SJCRH30 (cell line): ENCODE results near the gene PROSER3. TPM values are rescaled to one million over a fixed set of nuclear protein-coding genes. Genes with fewer than 3 reads are reported as not detected.
"Not testable (repeated sequence)": the region's sequence is repeated elsewhere in the genome, so short reads cannot be mapped to it uniquely, and the experiment has no call there.

Experiments used
- DNase-seq, 2 experiments: peaks; one replicate each; pipeline ENCODE4 v3.0.0-alpha.2; 2015 to 2020
- H3K27ac ChIP-seq: fragments of 250-450 bp; sonication (Bioruptor Pico); 2 replicates; pipeline ENCODE4 v1.5.1; 2020; ENCODE audit warnings: mild to moderate bottlenecking, moderate library complexity
- H3K27me3 ChIP-seq: fragments of 250-450 bp; sonication (Bioruptor Pico); 2 replicates; pipeline ENCODE4 v1.5.1; 2020; ENCODE audit warnings: mild to moderate bottlenecking, moderate library complexity
- H3K36me3 ChIP-seq: fragments of 250-450 bp; sonication (Bioruptor Pico); 2 replicates; pipeline ENCODE4 v1.5.1; 2020; ENCODE audit warnings: mild to moderate bottlenecking, moderate library complexity
- H3K4me1 ChIP-seq: fragments of 250-450 bp; sonication (Bioruptor Pico); 2 replicates; pipeline ENCODE4 v1.5.1; 2020; ENCODE audit warnings: mild to moderate bottlenecking, moderate library complexity
- H3K4me3 ChIP-seq: fragments of 250-450 bp; sonication (Bioruptor Pico); 2 replicates; pipeline ENCODE4 v1.5.1; 2020; ENCODE audit warnings: mild to moderate bottlenecking, moderate library complexity
- H3K9me3 ChIP-seq: fragments of 250-450 bp; sonication (Bioruptor Pico); replicated peaks from 2 replicates; pipeline ENCODE4 v1.5.1; 2020; ENCODE audit warnings: mild to moderate bottlenecking, moderate library complexity
- total RNA-seq: library from RNA; depleted of rRNA; stranded (reverse); fragments of >200 nt; shearing (Covaris generic); gene quantifications from 2 replicates; pipeline ENCODE4 v1.2.3, GENCODE V29; 2014

Gene PROSER3
- total RNA-seq, 1 experiment from 2014 or later = 11.1 TPM

DNA sequence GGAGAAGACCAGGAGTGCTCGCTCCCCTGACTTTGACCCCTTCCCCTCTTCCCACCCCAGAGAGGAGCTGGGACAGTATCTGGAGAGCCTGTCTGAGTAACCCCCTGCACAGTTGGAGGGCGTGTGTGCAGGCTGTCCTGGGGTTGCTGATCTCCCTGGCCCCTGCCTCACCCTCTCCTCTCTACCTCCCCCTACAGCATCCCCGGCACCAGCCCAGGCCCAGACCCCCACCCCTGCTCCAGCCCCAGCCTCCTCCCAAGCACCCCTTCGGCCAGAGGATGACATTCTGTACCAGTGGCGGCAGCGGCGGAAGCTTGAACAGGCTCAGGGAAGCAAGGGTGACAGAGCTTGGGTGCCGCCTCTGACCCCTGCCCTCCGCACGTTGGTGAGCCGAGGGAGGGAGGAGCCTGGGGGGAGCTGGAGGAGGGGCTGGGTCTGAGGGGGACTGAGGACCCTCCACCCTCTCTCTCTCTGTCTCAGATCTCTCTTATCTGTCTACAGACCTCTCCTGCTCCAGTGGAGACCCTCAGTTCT is 8.7 kb downstream of the PROSER3 start:
- Histone ChIP-seq H3K27me3 (no peaks in the 10 kb centered on the region), H3K4me1 (no peaks in the 10 kb centered on the region), H3K4me3 (no peak overlapping the region), H3K9me3 (no peaks in the 10 kb centered on the region), H3K36me3 (peaks cover 5% of the 10 kb centered on the region; the same call in 1 of the 2 replicates), H3K27ac (no peak overlapping the region)
- DNase-seq = no peak

GRCh38 chr19:35767288-35768081 is 9.5 kb downstream of the PROSER3 start:
- Histone ChIP-seq H3K36me3 (peaks cover 5% of the 10 kb centered on the region; the same call in 1 of the 2 replicates), H3K27ac (no peak overlapping the region), H3K27me3 (no peaks in the 10 kb centered on the region), H3K9me3 (no peaks in the 10 kb centered on the region), H3K4me3 (no peak overlapping the region), H3K4me1 (no peaks in the 10 kb centered on the region)
- DNase-seq = no peak

DNA sequence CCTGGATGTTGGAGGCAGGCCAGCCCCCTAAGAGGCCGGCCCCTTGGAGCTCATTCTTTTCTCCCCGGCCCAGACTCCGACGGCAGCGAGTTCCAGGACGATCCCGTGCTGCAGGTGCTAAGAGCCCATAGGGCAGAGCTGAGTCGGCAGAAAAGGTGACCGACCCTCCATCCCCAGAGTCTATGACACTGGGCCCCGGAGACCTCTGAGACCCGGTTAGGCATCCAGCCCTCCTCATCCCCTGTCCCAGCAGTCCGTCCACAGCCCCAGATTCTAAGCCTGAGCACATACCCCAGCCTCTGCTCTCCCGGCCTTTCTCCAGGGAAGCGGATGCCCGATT is 10.1 kb downstream of the PROSER3 start:
- no peaks in the 10 kb centered on the region for H3K4me1 ChIP-seq
- H3K9me3 ChIP-seq = no peaks in the 10 kb centered on the region
- no peak overlapping the region for H3K4me3 ChIP-seq
- H3K27ac ChIP-seq = no peak overlapping the region
- peaks cover 5% of the 10 kb centered on the region; the same call in 1 of the 2 replicates for H3K36me3 ChIP-seq
- no peak for DNase-seq
- H3K27me3 ChIP-seq = no peaks in the 10 kb centered on the region

DNA sequence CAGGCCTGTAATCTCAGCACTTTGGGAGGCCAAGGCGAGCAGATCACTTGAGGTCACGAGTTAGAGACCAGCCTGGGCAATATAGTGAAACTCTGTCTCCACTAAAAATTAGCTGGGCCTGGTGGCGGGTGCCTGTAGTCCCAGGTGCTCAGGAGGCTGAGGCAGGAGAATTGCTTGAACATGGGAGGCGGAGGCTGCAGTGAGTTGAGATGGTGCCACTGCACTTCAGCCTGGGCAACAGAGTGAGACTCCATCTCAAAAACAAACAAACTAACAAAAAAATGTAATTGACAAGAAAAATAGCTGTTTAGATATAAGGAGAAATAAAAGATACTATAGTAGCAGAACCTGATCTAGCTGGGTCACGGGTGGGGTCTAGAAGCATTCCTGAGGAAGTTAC is 14.4 kb downstream of the PROSER3 start:
- H3K9me3 ChIP-seq, H3K27ac ChIP-seq, H3K27me3 ChIP-seq, DNase-seq, H3K36me3 ChIP-seq, H3K4me3 ChIP-seq: not testable (repeated sequence)
- H3K4me1 ChIP-seq = peaks cover 13% of the 10 kb centered on the region

DNA sequence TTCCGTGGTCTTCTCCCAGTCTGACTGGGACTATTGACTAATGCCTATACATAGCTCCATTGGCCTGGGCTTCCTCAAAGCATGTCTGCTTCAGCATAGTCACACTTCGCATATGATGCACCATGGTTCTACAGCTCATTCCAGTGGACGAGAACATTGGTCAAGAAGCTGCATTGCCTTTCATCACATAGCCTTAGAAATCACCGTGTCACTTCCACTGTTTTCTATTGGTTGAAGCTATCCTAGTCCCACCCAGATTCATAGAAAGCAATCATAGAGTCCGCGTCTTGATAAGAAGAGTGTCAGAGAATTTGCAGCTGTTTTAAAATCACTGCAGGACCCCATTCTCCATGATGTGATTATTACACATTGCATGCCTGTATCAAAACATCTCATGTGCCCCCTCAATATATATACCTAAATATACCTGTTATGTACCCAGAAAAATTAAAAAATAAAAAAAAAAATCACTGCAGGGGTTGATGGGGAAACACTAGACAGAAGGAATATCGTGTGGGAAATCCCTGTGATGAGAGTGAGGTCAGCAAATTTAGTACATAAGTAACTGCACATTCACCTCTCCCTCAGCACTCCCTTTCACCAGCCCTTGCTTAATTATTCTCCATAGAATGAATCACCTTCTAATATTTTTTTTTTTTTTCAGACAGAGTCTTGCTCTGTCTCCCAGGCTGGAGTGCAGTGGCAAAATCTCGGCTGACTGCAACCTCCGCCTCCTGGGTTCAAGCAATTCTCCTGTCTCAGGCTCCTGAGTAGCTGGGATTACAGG is 15.2 kb downstream of the PROSER3 start:
- Histone ChIP-seq H3K27me3 (no peaks in the 10 kb centered on the region), H3K36me3 (no peaks in the 10 kb centered on the region), H3K9me3 (no peaks in the 10 kb centered on the region), H3K4me3 (no peak overlapping the region), H3K4me1 (peaks cover 15% of the 10 kb centered on the region), H3K27ac (no peak overlapping the region)
- DNase-seq = peak in 1 of 2 experiments; percentile 42

- Histone ChIP-seq H3K4me1 (peaks cover 15% of the 10 kb centered on the region), H3K9me3 (no peaks in the 10 kb centered on the region), H3K4me3 (peak overlapping the region; percentile 69), H3K36me3 (no peaks in the 10 kb centered on the region), H3K27me3 (no peaks in the 10 kb centered on the region), H3K27ac (no peak overlapping the region)
- peak in 1 of 2 experiments; percentile 30 for DNase-seq
These were observed 16.5 kb downstream of the PROSER3 start for GRCh38 chr19:35774274-35775045.

- no peak for DNase-seq
- peak overlapping the region; percentile 69 for H3K4me3 ChIP-seq
These were observed 17.0 kb downstream of the PROSER3 start for GRCh38 chr19:35775046-35775297.

DNA sequence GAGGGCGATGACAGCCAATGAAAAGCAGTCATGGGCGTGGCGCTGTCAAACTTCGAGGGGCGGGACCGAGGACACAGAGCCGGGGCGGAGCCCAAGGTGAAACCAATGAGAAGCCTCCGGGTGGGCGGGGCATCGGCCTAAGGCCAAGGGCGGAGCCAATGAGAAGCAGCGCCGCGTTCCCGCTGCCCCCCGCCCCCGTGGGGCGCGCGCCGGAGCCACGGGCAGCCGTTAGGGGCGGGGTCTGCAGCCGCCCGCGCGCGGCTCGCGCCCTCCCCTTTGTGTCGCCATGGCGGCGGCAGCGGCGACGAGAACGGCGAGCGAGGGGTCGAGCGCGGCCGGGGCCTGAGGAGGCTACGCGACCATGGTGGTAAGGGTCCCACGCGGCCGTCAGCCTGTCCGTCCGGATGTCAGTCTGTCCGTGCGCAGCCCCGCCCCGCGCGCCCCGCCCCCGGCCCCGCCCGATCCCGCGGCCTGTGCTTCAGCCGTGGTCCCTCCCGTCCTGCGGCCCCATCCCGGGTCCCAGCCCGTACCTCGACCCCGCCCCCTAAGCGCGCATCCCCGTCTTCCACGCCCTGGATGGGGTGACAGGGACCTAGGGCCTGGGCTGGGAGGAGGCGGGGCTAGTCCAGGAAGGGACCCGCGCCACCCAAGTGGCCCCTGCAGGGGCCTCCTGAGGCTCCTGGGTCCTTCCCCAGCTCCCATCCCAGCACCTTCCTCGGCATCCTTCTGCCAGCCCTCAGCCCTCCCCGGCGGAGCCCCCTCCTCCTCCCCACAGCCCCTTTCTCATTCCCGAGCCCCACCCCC is 17.5 kb downstream of the PROSER3 start, which contains the start of gene ARHGAP33:
TSS of gene ARHGAP33 (plus strand) at position 267 of the 804 bp plus-strand sequence. CDS start at position 362, 95 bp downstream.
- H3K27ac ChIP-seq = peak within 1 kb of the TSS; percentile 46; the same call in 1 of the 2 replicates

More at GRCh38 chr19:35775046-35775297, 17.0 kb downstream of the PROSER3 start:
- no peaks in the 10 kb centered on the region for H3K36me3 ChIP-seq
- H3K9me3 ChIP-seq = no peaks in the 10 kb centered on the region
- H3K27ac ChIP-seq = no peak overlapping the region
- H3K27me3 ChIP-seq = no peaks in the 10 kb centered on the region
- H3K4me1 ChIP-seq = peaks cover 15% of the 10 kb centered on the region

DNA sequence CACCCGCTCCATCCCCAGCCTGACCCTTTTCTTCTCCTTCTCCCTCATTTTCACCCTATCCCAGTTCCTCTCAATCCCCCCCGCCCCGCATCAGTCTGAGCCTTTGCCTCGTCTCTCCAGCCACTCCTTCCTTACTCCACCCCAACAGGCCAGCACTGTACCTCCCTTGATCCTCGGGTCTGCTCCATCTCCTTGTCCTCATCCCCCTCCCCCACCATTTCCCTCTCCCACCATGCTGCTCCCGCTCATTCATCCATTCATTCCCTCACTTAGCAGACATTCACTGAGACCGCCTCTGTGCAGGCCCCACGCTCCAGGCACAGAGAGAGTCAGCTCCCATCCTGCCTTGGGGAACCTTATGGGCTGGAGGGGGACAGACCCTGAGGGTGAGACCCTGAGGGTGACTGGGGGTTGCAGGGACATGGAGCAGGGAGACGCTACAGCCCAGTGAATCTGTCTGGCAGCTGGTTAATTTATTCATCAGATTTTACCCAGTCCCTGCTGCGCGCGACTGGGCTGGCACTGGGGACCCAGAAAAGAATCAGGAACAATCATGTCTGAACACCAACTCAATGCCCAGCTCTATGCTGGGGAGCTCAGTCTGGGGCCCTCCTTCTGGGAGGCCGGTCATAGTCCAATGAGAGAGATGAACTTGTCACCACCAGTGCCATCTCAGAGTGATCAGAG is 18.3 kb downstream of the PROSER3 start:
- Histone ChIP-seq H3K27me3 (no peaks in the 10 kb centered on the region), H3K27ac (peak overlapping the region; percentile 46; the same call in 1 of the 2 replicates), H3K4me3 (peak overlapping the region; percentile 69), H3K36me3 (no peaks in the 10 kb centered on the region), H3K4me1 (peaks cover 15% of the 10 kb centered on the region), H3K9me3 (no peaks in the 10 kb centered on the region)
- peak in 1 of 2 experiments; percentile 53 for DNase-seq

More for the DNA sequence above, 17.5 kb downstream of the PROSER3 start, which contains the start of gene ARHGAP33:
- H3K4me1 ChIP-seq = peaks cover 15% of the 10 kb centered on the region
- peak; percentile 99 to 100 for DNase-seq
- H3K27me3 ChIP-seq = no peaks in the 10 kb centered on the region
- H3K4me3 ChIP-seq = peak within 1 kb of the TSS; percentile 69
- no peaks in the 10 kb centered on the region for H3K36me3 ChIP-seq
- H3K9me3 ChIP-seq = no peaks in the 10 kb centered on the region

DNA sequence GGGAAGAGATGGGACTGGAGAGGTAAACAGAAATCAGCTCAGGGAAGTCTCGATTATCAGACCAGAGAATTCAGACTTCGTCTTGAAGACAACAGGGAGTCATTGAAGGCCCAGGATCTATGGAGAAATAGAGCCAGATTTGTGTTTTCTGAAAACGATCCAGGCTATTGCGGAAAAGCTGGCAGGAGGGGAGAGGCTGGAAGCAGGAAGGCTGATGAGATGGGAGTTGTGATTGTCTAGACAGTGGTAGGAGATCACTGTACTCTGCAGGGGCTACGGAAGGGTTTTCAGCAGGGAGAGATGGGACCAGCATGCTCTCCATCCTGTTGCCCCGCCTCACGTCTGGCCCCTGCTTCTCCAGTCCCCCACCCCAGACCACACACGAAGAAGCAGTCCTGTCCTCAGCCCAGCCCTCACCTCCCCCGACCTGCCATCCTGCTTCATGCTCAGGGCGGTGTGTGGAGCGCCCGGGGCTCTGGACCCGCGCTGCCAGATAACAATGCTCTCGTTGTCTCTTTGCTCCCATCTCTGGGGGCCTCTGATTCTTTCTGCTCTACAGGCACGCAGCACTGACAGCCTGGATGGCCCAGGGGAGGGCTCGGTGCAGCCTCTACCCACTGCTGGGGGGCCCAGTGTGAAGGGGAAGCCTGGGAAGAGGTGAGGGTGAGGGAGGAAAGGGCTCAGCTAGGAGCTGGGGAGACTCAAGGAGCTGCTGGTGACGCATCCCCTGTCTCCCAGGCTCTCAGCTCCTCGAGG is 19.3 kb downstream of the PROSER3 start:
- Histone ChIP-seq H3K36me3 (no peaks in the 10 kb centered on the region), H3K9me3 (no peaks in the 10 kb centered on the region), H3K27me3 (no peaks in the 10 kb centered on the region; the same call in 1 of the 2 replicates), H3K4me3 (peak overlapping the region; percentile 69), H3K4me1 (peaks cover 15% of the 10 kb centered on the region), H3K27ac (peak overlapping the region; percentile 28; the same call in 1 of the 2 replicates)
- peak; percentile 93 to 94 for DNase-seq

GRCh38 chr19:35777961-35778360 is 20.0 kb downstream of the PROSER3 start:
- Histone ChIP-seq H3K4me3 (no peak overlapping the region), H3K27ac (peak overlapping the region; percentile 28; the same call in 1 of the 2 replicates), H3K9me3 (no peaks in the 10 kb centered on the region), H3K36me3 (no peaks in the 10 kb centered on the region), H3K4me1 (peaks cover 15% of the 10 kb centered on the region), H3K27me3 (no peaks in the 10 kb centered on the region; the same call in 1 of the 2 replicates)
- no peak for DNase-seq

DNA sequence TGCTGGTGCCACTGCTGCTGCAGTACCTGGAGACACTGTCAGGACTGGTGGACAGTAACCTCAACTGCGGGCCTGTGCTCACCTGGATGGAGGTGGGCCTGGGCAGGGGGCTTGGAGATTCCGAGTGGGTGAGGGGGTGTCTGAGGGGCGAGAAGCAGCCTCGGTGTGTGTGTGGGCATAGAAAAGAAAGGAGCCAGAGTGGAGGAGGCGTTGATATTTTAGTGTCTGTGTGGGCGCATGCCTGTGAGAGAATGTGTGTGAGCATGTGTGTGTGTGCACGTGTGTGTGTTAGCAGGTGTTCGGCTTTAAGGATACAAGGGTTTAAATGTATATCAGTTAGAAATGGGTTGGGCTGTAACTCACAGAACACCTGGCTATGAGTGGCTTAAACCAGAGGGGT is 21.1 kb downstream of the PROSER3 start:
- Histone ChIP-seq H3K27ac (no peak overlapping the region), H3K36me3 (no peaks in the 10 kb centered on the region)
- DNase-seq = no peak

DNA sequence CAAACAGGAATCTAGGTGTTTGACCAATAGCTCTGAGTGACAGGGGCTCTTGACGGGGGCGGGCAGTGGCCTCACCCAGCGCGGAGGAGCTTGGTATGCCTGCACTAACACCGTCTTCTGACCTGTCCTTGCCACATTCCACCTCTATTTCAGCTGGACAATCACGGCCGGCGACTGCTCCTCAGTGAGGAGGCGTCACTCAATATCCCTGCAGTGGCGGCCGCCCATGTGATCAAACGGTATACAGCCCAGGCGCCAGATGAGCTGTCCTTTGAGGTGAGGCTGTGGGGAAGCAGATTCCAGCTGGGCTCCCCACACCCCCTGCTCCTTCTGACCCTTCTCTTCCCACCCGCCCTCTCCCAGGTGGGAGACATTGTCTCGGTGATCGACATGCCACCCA is 22.1 kb downstream of the PROSER3 start:
- no peaks in the 10 kb centered on the region; the same call in 1 of the 2 replicates for H3K27me3 ChIP-seq
- no peak overlapping the region for H3K4me3 ChIP-seq
- no peaks in the 10 kb centered on the region for H3K36me3 ChIP-seq
- no peak overlapping the region for H3K27ac ChIP-seq
- H3K4me1 ChIP-seq = peaks cover 15% of the 10 kb centered on the region
- no peak for DNase-seq
- H3K9me3 ChIP-seq = no peaks in the 10 kb centered on the region

More for the DNA sequence above, 21.1 kb downstream of the PROSER3 start:
- H3K9me3 ChIP-seq = no peaks in the 10 kb centered on the region
- no peaks in the 10 kb centered on the region; the same call in 1 of the 2 replicates for H3K27me3 ChIP-seq
- H3K4me3 ChIP-seq = no peak overlapping the region
- H3K4me1 ChIP-seq = peaks cover 15% of the 10 kb centered on the region
